Esophagus squamous epithelium (tissue), 5 donors: ENCODE data around the gene METTL1. TPM values are rescaled to one million over a fixed set of nuclear protein-coding genes. Genes with fewer than 3 reads are reported as not detected.
A peak's percentile ranks its signal among the peaks of the same experiment; 100 is the strongest.

ENCODE experiments used
- DNase-seq: peaks from one replicate; lab custom pipeline; 2025; lab: John Stamatoyannopoulos, UW
- H3K27ac ChIP-seq, 4 donors: fragments of 200-600 bp; sonication (generic); one replicate each; pipeline ENCODE4 v1.5.1; 2016 to 2019; ENCODE audit warnings: mild to moderate bottlenecking in 1 of 4
- H3K27me3 ChIP-seq, 4 donors: fragments of 200-600 bp; sonication (generic); 1 replicate in 3 of 4; 2 replicates in 1 of 4; pipeline versions ENCODE4 v1.5.1 to v1.6.0; 2017 to 2021; ENCODE audit warnings: antibody characterized with exemption in 1 of 4
- H3K36me3 ChIP-seq, 3 donors: fragments of 200-600 bp; sonication (generic); one replicate each; pipeline ENCODE4 v1.5.1; 2016 to 2019
- H3K4me1 ChIP-seq, 3 donors: fragments of 200-600 bp; sonication (generic); one replicate each; pipeline ENCODE4 v1.5.1; 2017 to 2019
- H3K4me3 ChIP-seq, 4 donors: fragments of 200-600 bp; sonication (generic); 1 replicate in 3 of 4; 2 replicates in 1 of 4; pipeline ENCODE4 v1.5.1; 2016 to 2019; ENCODE audit warnings: mild to moderate bottlenecking in 2 of 4, moderate library complexity in 1 of 4
- H3K9me3 ChIP-seq, 3 donors: fragments of 200-600 bp; sonication (generic); one replicate each; pipeline ENCODE4 v1.5.1; 2016 to 2019
- CTCF ChIP-seq, 6 experiments: fragments of 450-650 bp in 4 of 6; fragments of 200-600 bp in 2 of 6; sonication (generic) in 2 of 6; IDR thresholded peaks; one replicate each; pipeline ENCODE4 v1.5.1; 2016 to 2019; ENCODE audit warnings: antibody characterized with exemption in 6 of 6, mild to moderate bottlenecking in 4 of 6, moderate library complexity in 4 of 6
- POLR2A ChIP-seq, 4 donors: fragments of 450-650 bp; IDR thresholded peaks; one replicate each; pipeline ENCODE4 v1.6.1; 2017; ENCODE audit warnings: antibody characterized with exemption in 4 of 4, mild to moderate bottlenecking in 4 of 4, moderate library complexity in 3 of 4
- WGBS, 2 donors: methylation state at CpG; one replicate each; pipeline ENCODE4 v1.1.5; 2018; 5-methylcytosine and 5-hydroxymethylcytosine counted together
- intact Hi-C: fragments of 100-400 bp; cut with DNase I; formaldehyde crosslinking; loops from one replicate; pipeline ENCODE4 v1.15.0; 2022
- total RNA-seq, 4 donors: library from RNA; depleted of rRNA; stranded (reverse); fragments of >200 nt; gene quantifications; one replicate each; pipeline ENCODE4 v1.1.0, GENCODE V29; 2016
- donor health status: DM: yes; HTN: yes; CAD: no.

METTL1 gene
- total RNA-seq, 4 donors from 2014 or later: 6.7 to 16.8 (median 11.8) TPM

DNA sequence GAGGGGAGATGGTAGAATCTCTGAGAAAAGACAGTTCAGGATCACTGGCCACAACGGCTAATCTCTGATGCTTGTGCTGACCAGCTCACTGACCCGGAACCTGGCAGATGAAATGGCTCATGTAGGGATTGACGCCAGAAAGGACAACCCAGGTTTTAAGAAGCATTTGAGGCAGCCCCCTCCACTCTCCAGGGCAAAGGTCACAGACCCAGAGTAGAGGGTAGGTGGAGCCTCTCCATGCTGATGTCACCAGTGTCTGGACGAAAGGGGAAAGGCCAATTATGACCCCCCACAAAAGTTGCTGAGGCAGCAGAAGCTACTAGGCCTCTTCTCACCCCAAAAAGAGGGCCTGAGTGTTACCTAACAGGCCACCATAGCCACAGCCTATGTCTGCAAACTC lies 1.2 kb downstream of the METTL1 start:
- peak overlapping the region in 3 of 4 donors; percentile 95 to 98 (median 95) for H3K27ac ChIP-seq
- intact Hi-C loops: no loop called here
- 74 to 92% methylated on average over 4 of the region's 4 CpGs for whole genome bisulfite sequencing, 2 donors
- H3K4me1 ChIP-seq: peaks cover 24 to 43% (median 28%) of the 10 kb centered on the region in 3 donors
- no peaks in the 10 kb centered on the region for H3K9me3 ChIP-seq
- H3K36me3 ChIP-seq: peaks cover 0 to 50% (median 5%) of the 10 kb centered on the region in 3 donors
- H3K4me3 ChIP-seq: peak overlapping the region in 1 of 4 donors; percentile 95
- peaks cover 0 to 17% (median 2%) of the 10 kb centered on the region in 4 donors for H3K27me3 ChIP-seq
- TF ChIP-seq CTCF (IDR thresholded peaks at IDR 0.05) (no peak), POLR2A (IDR thresholded peaks at IDR 0.05) (no peak)
- no peak for DNase-seq

DNA sequence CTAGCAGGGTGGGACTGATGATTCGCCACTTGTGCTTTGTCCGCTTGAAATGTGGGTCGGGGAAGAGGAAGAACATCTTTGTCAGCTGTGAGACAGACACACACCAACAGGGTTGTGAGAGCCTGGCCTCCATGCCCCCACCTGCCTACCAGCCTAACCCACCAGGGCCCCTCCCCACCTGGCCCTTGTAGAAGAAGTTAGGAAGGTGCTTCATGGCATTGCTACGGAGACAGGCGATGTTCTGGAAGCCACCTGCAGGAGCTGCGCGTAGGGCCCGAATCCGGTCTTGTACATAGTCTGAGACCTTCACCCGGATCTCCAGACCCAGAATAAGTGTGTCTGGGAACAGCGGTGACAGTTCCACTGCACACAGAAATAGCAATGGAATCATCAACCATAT lies 2.3 kb downstream of the METTL1 start:
- TF ChIP-seq CTCF (IDR thresholded peaks at IDR 0.05): no peak
- no peak for TF ChIP-seq POLR2A (IDR thresholded peaks at IDR 0.05)
- Histone ChIP-seq H3K36me3 (peaks cover 0 to 38% (median 5%) of the 10 kb centered on the region in 3 donors), H3K9me3 (no peaks in the 10 kb centered on the region), H3K4me3 (no peak overlapping the region), H3K4me1 (peaks cover 34 to 54% (median 39%) of the 10 kb centered on the region in 3 donors), H3K27ac (no peak overlapping the region), H3K27me3 (peaks cover 0 to 29% (median 8%) of the 10 kb centered on the region in 4 donors)
- WGBS, 2 donors: 94 to 100% methylated on average over 2 to 9 of the region's 11 CpGs
- intact Hi-C loops: no loop called here
- DNase-seq: no peak

DNA sequence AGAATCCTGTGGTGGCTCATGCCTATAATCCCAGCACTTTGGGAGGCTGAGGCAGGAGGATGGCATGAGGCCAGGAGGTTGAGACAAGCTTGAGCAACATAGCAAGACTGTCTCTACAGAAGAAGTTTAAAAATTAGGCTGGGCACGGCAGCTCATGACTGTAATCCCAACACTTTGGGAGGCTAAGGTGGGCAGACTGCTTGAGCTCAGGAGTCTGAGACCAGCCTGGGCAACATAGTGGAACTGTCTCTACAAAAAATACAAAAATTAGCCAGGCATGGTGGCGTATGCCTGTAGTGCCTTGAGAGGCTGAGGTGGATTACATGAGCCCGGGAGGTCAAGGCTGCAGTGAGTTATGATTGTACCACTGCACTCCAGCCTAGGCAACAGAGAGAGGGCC lies 4.0 kb downstream of the METTL1 start:
- Histone ChIP-seq H3K27me3 (peaks cover 0 to 46% (median 10%) of the 10 kb centered on the region in 4 donors), H3K4me3 (no peak overlapping the region), H3K27ac (no peak overlapping the region), H3K4me1 (peaks cover 33 to 45% (median 35%) of the 10 kb centered on the region in 3 donors), H3K9me3 (no peaks in the 10 kb centered on the region), H3K36me3 (peaks cover 0 to 33% (median 5%) of the 10 kb centered on the region in 3 donors)
- intact Hi-C loops: no loop called here
- WGBS, 2 donors: 88 to 95% methylated on average over 3 of the region's 3 CpGs
- no peak for DNase-seq
- no peak for TF ChIP-seq POLR2A (IDR thresholded peaks at IDR 0.05)

- Histone ChIP-seq H3K27me3 (peaks cover 0 to 51% (median 10%) of the 10 kb centered on the region in 4 donors), H3K4me1 (peaks cover 33 to 44% (median 35%) of the 10 kb centered on the region in 3 donors)
- intact Hi-C loops: no loop called here
These were observed 4.6 kb downstream of the METTL1 start for GRCh38 chr12:57767305-57767698.

GRCh38 chr12:57766464-57767304 lies 5.2 kb downstream of the METTL1 start, which contains the start of gene CYP27B1:
CYP27B1 (minus strand) TSS chr12:57767078; CDS start chr12:57767041, 37 bp downstream.
- no peak for TF ChIP-seq POLR2A (IDR thresholded peaks at IDR 0.05)
- no peak for TF ChIP-seq CTCF (IDR thresholded peaks at IDR 0.05)
- no peak within 1 kb of the TSS for H3K27ac ChIP-seq
- H3K4me1 ChIP-seq: peaks cover 32 to 44% (median 35%) of the 10 kb centered on the region in 3 donors
- peak within 1 kb of the TSS; percentile 23 to 70 (median 52) for H3K4me3 ChIP-seq
- peaks cover 0 to 33% (median 5%) of the 10 kb centered on the region in 3 donors for H3K36me3 ChIP-seq
- intact Hi-C loops: no loop called here
- 3 to 12% methylated on average over 16 to 22 of the region's 38 CpGs for WGBS, 2 donors
- peaks cover 0 to 55% (median 10%) of the 10 kb centered on the region in 4 donors for H3K27me3 ChIP-seq
- no peak for DNase-seq
- H3K9me3 ChIP-seq: no peaks in the 10 kb centered on the region

More at GRCh38 chr12:57767305-57767698, 4.6 kb downstream of the METTL1 start:
- no peak overlapping the region for H3K4me3 ChIP-seq
- DNase-seq: no peak
- H3K36me3 ChIP-seq: peaks cover 0 to 33% (median 5%) of the 10 kb centered on the region in 3 donors
- H3K27ac ChIP-seq: no peak overlapping the region
- TF ChIP-seq CTCF (IDR thresholded peaks at IDR 0.05) (no peak), POLR2A (IDR thresholded peaks at IDR 0.05) (no peak)
- no peaks in the 10 kb centered on the region for H3K9me3 ChIP-seq
